HG03521 (cell line): ENCODE data around the gene IRS2.
"Not testable (repeated sequence)": the region's sequence is repeated elsewhere in the genome, so short reads cannot be mapped to it uniquely, and the experiment has no call there.

ENCODE experiments used
- ATAC-seq: cut with Tn5 transposase; IDR thresholded peaks from one replicate; pipeline ENCODE4 v1.9.1; 2021; ENCODE audit warnings: mild to moderate bottlenecking, moderate library complexity; ENCODE audit not compliant: unreplicated experiment

The IRS2 gene

DNA sequence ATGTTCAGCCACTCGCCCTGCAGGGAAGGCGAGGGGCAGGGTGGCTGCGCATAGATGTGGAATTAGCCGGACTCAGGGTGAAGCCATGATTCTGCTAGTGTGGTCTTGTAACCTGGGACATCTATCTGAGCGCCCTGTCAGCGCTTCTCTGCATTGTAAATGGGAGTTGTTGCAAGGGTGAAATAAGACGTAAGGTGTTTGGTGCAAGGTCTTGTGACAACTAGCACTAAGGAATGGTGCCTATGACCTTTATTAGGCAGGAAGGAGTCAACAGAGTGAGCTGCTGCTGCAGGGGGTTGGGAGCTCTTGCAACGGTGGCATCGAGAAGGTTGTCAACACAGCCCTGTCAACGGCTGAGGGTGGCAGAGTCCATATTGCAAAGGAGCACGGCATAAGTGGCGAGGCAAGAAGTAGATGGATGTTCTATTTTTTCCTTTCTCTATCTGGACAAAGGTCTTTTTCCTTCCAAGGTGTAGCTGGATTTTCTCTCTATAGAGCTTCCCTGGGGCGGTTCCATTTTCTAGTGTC lies 49.3 kb downstream of the IRS2 start:
- ATAC-seq = no peak

DNA sequence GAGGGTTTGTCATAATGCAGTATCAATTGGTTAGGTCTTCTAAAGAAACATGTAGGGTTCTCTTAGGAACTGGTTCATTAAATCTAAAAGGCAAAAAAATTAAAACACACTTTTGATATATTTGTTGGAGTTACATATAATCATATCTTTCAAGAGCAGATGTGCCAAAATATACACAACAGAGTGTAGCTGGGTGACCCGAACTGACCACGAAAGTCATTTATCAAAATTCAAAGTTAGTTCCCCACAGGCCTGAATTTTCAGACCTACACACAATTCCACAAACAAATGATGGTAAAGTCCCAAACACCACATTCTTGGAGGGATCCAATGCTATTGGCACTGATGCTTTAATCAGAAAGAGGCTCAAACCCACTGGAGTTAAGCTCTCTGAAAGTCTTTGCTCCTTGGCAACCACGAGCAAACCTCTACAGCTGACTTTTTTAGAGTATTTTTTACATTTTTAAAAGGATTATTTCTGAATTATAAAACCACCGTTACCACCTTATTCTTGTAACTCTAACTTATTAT lies 50.9 kb downstream of the IRS2 start:
- no peak for ATAC-seq

DNA sequence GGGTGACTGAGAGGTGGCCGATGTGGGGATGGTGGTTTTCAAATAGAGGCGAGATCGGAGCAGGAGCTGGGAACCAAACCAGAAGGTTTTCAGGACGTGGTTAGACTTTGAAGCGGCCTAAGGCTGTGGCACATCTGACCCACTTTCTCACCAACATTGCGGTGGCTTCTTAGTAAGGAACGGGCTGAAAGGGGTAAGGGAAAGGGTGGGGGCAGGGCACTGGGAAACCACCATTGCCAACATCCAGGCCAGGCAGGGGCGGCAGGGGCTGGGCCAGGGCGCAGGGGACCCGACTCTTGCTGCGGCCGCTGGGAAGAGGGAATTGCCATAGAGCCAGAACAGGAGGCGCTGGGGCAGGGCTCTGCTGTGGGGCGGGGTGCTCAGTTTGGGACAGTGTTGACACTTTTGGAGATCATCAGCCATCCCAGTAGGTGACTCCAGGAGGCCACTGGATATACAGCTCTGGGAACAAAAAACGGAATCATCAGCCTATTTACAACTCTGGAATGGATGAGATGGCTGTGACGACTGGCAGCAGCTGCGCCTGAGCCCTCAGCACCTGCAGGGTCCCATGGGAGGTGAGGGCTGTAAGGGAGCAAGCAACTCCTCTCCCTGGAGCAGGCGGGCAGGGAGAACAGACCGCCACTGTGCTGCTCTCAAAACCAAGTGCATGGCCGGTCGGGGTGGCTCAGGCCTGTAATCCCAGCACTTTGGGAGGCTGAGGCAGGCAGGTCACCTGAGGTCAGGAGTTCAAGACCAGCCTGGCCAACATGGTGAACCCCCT lies 52.2 kb downstream of the IRS2 start:
- ATAC-seq = no peak

DNA sequence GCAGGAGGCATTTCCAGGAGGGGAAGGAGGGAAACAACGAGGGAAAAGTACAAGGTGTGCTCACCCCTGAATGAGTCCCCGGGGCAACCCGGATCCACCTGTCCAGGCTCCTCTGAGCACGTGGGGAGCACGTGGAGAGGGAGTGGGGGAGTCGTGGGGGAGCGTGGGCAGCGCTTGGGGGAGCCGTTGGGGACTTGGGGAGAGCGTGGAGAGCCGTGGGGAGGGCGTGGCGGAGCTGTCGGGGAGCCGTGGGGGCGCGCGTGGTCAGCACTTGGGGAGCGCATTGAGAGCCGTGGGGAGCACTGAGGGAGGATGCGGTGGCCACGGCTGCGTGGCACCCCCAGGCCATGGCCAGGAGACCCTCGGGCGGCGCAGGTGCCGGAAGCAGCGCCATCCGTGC lies 52.8 kb downstream of the IRS2 start:
- ATAC-seq = no peak

DNA sequence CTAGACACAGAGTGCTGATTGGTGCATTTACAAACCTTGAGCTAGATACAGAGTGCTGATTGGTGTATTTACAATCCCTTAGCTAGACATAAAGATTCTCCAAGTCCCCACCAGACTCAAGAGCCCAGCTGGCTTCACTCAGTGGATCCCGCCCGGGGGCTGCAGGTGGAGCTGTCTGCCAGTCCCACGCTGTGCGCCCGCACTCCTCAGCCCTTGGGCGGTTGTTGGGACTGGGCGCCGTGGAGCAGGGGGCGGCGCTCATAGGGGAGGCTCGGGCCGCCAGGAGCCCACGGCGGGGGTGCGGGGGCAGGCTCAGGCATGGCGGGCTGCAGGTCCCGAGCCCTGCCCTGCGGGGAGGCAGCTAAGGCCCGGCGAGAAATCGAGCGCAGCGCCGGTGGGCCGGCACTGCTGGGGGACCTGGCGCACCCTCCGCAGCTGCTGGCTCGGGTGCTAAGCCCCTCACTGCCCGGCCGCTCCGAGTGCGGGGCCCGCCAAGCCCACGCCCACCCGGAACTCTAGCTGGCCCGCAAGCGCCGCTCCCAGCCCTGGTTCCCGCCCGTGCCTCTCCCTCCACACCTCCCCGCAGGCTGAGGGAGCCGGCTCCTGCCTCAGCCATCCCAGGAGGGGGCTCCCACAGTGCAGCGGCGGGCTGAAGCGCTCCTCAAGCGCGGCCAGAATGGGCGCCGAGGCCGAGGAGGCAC lies 53.8 kb downstream of the IRS2 start:
- not testable (repeated sequence) for ATAC-seq

DNA sequence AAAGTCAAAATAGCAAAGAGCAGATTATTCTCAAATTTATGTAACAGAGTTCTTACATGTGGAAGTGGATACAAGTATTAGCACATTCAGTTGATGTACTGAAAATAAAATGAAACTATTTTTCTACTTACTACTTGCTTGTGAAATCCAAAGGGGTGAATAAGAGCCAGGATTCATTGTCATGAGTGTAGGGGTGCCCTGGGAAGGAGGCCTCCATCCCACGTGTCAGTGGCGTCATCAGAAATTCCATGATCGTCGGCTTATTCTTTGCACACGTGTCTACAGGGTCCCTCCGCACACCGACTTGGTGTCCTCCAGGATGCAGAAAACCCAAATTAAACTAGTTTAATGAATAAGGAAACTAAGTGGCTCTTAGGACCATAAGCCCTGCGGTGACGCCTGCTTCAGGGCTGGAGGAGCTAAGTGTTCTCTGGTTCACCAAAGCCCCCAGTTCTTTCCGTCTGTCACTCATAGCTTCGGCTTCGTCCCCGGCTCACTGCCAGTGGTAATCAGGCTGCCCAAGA lies 55.5 kb downstream of the IRS2 start:
- ATAC-seq = no peak

DNA sequence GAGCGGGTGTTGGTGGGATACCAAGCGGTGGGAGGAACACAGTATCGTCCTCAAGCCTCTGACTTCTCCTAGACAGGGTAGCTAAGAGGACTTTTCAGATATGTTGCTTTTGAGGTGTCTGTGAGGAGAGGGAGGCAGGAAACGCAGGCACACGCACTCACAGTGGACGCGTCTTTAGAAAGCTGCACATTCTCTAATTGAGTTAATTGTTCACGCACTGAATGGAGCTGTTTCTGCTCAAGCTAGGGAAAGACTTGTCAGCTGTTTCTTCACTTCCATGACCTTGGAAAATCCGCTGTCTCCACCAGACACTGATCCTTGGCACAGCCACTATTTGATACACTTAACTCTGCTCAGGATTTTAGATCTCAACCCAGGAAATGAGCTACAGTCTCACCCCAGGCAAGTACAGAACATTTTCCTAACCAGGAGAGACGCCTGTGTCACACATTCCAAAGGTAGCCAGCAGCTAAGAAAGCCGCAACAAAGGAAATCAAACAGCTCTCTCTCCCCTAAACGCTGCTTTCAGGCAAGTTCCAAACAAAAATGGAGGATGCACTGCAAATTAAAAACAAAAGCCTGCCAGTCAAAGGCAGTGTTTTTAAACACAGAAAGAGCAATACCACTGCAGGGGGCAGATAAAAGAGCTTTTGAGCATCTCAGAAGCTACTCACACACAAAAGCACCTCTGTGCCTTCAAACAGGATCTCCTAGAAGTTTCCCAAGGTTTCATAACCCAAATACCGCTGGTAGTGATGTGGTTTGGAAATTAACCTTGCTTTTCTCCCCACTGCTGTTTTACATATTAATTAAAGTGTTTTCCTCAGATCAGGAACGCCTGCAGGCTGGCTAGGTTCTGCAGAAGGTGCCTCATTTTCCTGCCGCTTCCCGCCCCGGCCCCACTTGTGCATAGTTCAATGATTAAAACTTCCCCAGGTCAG lies 57.3 kb downstream of the IRS2 start:
- no peak for ATAC-seq

DNA sequence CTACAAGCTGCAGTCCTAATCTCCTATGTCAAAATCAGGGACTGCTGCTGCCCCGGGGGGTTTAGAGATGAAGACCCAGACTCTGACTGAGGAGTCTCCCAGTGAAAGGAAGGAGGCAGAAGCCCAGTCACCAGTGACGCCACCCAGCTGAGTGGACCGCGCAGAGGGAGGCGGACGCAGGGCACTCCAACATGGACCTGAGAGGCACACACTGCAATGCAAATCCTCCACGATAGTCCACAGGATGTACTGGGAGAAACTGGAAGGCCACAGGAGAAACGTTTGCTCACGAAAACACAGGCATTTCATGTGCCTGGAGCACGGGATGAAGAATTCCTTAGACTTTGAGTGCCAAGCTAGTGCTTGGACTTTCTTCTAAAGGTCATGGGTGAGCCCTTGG lies 58.3 kb downstream of the IRS2 start:
- no peak for ATAC-seq

DNA sequence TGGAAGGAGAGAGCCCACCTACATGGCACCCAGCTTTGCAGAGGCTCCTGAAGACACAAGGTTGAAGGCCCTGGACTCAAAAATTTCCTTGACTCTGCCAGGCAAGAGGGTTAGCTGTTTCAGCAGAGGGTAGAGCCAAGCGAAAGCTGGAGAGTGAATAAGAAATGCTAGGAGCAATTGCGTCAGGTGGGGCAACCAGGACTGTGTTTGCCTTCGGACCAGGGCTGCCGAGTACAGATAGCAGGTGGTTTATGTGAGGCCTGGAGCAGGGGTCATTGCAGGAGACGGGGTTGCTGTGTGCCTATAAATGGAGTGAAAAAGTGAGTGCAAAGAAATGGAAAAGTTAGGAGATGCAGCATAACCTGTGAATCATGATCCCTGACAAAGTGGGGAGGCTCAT lies 59.1 kb downstream of the IRS2 start:
- no peak for ATAC-seq

DNA sequence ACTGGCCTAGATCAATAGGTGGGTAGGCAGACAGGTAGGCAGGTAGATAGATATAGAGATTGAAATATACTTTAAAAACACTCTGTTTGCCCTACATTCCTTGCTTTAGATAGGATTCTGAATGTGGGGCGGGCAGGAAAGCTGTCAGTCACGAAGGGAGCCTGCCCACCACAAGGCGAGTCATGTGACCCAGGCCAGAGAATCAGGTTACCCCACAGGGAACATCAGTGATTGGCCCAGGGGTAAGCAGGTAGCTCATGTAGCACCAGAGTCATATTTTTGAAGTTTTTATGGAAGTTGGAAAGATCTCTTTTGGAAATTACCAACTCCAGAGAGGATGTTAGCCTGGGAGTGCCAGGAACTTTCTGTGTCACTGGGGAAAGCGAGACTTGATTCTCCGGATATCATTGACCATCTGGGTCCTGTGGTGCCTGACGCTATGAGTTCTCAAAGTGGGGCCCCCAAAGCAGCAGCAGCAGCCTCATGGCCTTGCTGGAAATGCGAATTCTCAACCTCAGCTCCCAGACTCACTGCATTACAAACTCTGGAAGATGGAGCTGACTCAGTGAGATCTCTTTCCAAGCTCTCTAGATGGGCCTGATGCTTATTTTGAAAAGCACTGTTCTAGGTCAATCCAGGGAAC lies 60.3 kb downstream of the IRS2 start:
- no peak for ATAC-seq

DNA sequence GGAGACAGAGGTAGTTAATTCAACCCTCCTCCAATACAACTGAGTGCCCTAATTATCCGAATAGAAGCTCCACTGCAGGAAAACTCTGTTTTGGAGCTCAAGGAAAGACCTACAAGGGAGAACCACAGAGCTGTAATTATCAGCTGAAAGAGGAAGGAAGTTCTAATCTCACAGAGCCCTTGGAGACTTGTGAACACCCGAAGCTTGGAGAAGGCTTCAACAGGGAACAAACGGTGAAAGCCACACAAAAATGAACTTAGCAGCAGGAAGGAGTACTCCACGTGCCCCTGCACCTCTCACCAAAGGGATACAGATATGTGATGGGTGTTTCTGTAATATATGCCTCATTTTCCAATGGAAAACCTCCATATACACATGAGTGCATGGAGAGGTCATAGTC lies 61.1 kb downstream of the IRS2 start:
- no peak for ATAC-seq

DNA sequence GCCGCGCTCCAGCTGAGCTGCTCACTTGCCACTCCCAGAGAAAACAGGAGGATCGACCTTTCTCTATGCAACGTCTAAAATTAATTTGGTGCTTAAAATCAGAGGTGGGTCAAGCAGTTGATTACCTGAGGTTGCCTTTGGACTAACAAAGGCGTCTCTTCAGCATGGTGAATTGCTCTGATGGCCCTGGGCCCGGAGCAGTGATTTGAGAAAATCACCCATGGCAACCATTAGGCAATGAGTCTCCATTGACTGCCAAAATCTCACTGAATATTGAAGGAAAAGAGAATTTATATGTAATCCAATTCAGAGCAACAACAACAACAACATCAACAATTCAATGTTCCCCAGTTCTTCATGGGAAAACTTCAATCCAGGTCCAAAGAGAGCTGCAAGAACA lies 61.8 kb downstream of the IRS2 start:
- ATAC-seq = no peak

DNA sequence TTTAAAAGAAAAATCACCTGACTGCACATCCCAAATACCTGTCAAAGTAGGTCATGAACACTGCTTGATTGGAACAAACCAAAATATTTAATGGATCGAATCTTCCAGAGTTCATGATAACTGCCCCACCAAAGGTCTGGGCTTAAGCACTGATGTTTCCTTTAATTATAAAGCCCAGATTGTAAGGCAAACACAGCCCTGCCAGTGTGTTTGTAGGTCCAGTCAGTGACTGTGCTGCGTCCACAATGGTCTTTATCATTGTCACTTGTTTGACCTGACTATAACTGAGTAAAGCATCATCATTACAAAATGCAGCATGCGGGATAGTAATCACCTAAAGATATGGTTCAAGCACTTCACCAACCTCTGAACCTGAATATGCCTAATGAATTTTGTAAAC lies 63.3 kb downstream of the IRS2 start:
- ATAC-seq = no peak

DNA sequence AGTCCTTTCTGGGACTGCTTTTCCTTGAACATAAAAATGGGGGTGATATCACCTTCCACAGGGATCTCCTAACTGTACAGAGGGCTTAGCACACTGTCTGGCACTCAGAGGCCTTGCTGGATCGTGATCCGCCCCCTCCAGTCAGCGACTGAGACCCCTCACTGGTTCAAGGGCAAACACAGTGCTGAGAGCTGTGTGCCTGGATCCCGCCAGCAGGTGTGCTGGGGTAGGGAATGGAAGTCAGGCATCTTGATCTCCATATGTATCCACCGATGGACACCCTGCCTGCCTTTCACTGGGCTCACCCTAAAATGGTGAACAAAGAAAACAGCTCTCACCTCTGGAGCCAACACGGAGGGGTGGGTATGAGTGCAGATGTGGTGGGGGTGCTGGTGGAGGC lies 64.3 kb downstream of the IRS2 start:
- no peak for ATAC-seq

DNA sequence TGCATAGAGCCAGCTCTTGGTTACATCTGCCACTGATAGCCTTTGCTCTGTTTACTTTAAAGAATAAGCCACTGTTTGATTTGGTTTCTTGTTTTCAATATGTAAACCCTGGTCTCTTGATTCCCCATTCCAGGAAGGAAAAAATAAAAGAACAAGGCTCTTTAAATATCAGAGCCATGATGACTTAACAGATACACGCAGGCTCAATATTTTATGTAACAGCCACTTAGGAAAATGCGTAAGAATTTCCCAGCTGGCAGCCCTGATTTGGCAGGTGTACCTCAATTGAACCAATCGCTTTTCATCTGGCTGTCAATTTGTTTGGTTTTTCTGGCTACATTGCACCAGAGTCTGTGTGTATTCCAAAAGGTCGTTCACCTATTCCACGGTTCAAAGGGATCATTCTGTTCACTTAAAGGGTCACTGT lies 65.6 kb downstream of the IRS2 start:
- no peak for ATAC-seq

DNA sequence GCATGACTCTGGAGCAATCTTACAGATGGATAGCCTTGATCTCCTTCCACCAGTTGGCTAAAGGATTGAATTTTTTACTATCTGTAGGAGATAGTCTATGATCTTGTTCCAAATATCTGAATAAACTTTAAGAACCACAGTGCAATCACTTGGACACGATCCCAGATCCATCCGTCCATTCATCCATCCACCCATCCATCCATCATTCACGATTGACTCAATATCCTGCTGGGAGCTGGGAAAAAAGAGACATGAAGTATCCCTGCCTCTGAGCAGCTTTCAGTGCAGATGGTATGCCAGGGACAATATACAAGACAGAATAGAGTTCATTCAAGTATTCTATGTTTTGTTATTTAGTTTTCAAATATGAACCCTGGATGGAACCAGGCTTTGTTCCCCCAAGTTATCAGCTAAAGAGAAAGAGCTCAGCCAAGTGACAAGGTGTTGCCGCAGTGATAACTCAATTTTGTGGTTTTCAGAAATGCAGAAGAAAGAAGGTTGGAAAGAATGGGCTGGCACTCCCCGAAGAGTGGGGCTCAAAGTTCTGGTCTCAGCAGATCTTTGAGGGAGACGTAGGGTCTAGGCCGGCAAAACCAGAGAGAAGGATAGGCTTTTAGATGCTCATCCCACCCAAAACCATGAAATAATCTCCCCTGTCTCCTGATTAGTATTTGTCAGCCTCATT lies 66.3 kb downstream of the IRS2 start:
- no peak for ATAC-seq

DNA sequence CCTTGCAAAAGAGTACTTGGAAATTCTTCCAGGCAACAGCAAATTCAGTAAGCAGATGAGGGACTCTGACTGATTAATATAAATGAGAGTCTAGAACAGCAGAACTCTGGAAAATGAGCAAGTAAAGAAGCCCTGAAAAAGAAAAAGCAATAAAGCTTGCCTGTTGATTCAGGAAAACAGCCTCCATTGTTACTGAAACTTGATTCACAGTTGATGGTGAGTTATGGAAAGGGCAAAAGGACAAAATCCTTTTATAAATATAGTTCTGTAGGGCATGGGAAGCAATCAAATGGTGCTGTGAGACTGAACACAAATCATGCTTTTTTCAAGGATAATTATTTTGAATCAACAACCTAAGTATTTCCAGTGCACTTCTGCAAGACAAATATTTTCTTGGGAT lies 67.7 kb downstream of the IRS2 start:
- no peak for ATAC-seq

DNA sequence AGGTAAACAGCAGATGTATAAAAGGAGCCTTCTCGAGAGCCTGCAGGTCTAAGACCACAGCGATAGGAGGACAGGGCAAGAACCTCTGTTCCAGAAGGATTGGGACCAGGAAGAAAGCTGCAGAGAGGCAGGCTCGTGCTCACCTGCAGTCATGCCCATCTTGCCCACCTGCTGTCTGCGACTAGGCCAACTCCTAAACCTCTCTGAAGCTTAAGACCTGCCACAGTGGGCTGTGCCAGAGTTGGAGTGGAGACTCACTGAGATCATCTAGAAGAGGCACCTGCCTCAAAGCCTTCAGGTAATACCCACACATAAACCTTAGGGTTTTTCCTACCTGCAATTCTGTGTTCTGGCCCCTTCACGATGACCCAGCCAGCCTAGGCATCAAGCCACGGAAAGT lies 68.7 kb downstream of the IRS2 start:
- no peak for ATAC-seq

DNA sequence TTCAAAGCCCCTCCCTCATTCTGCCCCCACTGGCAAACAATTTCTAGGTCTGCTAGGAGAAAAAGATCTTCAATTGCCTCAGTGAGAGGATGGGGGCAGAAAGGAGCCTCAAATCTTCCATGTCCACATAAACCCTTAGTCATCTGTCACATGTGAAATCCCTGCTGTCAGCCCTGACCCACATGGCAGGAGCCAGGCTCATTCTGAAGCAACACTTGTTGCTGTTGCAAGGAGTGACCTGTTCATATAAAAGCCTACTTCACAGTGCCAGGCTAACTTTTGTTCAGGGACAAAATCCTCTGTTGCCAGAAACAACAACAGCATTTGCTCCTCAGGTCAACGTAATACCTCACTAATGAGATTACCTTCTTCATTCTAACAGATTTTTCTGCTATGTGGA lies 70.5 kb downstream of the IRS2 start:
- ATAC-seq = no peak

DNA sequence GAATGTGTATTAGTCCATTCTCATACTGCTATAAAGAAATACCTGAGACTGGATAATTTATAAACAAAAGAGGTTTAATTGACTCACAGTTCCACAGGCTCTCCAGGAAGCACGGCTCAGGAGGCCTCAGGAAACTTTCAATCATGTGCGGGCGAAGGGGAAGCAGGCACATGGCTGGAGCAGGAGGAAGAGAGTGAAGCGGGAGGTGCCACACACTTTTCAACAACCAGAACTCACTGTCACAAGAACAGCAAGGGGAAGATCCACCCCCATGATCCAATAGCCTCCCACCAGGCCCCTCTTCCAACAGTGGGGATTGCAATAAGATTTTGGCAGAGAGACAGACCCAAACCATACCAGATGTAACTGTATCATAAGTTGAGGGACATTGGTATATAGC lies 72.7 kb downstream of the IRS2 start:
- no peak for ATAC-seq
